NOMO-1 treated with dmso at 0.1 percent for 144 hours (cell line): ENCODE data around the gene MPHOSPH10.
"Not testable (repeated sequence)": the region's sequence is repeated elsewhere in the genome, so short reads cannot be mapped to it uniquely, and the experiment has no call there.

Experiments
- DNase-seq: peaks from one replicate; lab custom pipeline; 2025; ENCODE audit not compliant: unreplicated experiment; lab: John Stamatoyannopoulos, UW

Gene MPHOSPH10

DNA sequence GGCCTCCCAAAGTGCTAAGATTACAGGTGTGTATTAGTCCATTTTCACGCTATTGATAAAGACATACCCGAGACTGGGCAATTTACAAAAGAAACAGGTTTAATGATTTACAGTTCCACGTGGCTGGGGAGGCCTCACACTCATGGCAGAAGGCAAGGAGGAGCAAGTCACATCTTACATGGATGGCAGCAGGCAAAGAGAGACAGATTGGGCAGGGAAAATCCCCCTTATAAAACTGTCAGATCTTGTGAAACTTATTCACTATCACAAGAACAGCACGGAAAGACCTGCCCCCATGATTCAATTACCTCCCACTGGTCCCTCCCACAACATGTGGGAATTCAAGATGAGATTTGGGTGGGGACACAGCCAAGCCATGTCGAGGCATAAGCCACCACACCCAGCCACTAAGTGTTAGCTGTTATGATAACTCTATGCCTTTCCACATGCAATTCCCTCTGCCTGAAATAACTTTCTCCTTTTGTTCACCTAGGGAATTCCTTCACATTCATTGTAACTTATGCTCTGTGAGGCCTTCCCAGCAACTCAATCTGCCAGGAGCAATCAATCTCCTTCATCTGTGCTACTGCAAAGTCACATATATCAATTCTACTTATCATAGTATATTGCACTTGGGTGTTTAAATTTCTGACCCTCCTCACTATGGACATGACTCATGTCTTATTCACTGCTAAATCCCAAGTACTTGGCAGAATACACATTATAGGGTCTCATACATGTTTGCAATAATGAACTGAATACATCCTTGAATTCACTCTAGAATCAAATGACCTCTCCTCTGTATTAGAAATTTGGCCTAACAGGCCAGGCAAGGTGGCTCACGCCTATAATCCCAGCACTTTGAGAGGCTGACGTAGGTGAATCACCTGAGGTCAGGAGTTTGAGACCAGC lies 7.8 kb upstream of the MPHOSPH10 start:
- no peak for DNase-seq

DNA sequence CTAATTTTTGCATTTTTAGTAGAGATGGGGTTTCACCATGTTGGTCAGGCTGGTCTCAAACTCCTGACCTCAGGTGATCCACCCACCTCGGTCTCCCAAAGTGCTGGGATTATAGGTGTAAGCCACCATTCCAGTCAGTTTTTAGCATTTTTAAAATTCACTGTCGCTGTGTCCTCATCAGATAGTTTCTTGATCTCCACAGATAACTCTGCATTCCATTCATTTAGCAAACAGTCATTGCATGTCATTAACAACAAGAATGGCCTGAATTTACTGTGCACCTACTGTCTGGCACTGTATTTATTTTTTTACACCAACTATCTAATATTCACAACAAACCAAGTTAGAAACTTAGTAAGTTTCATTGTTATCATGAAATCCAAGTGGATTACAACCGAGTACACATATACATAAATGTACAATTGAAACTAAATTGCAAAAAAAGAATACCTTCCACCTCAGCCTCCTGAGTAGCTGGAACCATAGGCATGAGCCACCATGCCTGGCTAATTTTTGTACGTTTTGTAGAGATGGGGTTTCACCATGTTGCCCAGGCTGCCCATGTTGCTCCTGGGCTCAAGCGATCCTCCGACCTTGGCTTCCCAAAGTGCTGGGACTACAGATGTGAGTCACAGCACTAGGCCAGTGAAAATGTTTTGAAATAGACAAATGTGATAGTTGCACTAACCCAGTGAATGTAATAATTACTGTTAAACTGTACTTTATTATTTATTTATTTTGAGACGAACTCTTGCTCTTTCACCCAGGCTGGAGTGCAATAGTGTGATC lies 4.7 kb upstream of the MPHOSPH10 start:
- no peak for DNase-seq

DNA sequence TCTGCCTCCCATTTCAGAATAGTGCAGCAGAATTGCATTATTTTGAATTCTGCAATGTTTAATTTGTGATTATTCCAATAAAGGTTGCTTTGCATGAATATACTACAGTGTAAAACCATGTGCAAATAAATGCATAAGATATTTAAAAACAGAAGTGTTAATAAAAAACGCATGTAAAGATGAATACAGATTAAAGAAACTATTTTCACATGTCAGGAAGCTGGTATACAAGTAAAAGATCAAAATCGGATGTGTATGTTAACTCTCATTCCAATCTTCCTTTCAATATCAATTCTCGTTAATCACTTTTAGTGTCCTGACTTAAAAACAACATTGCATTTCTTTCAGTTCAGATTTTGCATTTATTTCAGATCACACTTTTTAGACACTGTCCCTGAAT lies 3.5 kb upstream of the MPHOSPH10 start:
- DNase-seq = no peak

DNA sequence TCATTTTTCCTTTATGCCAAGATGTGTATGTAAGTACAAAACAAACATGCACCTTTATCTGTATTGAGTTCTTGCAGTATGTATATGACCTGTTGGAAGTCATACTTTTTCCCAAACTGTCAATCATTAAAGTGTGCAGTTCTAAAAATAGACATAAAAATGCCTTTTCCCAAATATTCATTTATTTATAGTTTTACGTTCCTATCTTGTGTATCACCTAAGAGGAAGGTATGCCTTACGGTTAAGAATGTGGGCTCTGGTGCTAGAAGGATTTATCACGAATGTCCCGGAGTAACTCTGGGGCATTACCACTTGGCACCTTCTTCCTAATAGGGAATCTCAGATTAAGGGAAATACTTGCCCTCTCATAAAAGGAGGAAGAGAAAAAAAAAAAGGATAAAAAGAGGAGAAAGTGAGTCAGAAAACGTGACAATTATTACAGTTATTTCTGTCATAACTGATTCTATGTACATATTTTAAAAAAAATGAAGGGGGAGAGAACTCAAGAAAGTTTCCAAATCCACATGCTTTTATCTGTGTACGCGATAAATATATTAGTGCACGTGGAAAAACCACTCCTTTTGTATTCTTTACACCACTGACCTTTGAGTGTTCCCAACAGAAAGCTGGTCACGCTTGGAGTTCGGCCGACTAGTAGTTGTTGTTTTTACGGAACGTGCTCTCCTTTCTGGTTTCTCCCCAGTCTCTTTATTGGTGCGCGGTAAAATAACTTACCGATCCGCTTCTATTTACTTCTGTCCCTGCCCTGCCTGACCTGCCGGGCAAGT lies 1.1 kb upstream of the MPHOSPH10 start:
- DNase-seq = no peak

DNA sequence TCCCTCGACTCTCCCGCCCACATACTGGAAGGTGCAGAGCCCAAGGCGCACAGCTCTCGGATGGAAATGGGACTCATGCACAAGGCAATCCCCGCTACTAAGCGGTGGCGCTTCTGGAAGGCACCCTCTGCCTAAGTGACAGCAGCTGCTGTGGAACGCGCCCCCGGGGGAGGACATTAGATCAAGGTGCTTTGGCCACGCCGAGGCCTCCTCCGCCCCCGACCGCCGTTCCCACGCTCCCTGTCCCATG lies 607 bp upstream of the MPHOSPH10 start:
- DNase-seq = peak; percentile 46

DNA sequence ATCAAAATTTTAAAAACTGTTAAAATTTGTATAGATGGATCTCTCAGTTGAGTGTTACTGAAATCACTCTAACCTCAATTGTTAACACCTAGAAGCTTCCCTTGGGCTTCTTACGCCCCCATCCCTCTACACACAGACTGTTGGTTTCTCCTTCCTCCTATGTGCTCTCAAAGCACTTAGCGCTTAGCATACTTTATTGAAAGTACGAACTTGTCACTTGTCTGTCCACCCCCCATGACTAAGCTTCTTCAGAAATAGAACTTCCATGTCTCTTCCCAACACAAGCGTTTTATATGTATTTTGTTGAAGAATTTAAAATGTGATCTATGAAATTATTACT lies 441 bp downstream of the MPHOSPH10 start:
- DNase-seq = peak; percentile 25

DNA sequence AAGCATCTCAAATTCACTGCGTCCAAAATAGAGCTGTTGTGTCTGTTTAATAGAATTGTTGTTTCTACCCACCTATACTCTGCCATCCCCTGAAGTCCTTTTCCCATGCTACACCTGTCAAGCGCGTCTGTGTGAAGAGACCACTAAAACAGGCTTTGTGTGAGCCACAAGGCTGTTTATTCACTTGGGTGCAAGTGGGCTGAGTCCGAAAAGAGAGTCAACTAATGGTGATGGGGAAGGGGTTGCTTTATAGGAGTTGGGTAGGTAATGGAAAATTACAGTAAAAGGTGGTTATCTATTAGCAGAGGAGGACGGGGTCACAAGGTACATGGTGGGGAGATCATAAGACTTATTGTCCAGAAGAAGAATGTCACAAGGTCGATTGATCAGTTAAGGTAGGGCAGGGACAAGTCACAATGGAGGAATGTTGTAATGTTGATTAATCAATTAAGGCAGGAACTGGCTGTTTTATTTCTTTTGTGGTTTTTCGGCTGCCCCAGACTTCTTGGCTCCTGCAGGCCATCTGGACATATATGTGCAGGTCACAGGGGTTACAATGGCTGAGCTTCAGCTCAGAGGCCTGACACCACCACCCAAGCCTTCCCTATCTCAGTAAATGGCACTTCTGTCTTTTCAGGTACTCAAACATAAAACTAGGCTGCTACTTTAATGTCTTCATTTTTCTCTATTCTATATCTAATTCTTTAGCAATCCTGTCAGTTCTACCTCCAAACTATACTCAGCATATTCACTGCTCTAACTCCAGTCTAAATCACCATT lies 1.1 kb downstream of the MPHOSPH10 start:
- DNase-seq = not testable (repeated sequence)

DNA sequence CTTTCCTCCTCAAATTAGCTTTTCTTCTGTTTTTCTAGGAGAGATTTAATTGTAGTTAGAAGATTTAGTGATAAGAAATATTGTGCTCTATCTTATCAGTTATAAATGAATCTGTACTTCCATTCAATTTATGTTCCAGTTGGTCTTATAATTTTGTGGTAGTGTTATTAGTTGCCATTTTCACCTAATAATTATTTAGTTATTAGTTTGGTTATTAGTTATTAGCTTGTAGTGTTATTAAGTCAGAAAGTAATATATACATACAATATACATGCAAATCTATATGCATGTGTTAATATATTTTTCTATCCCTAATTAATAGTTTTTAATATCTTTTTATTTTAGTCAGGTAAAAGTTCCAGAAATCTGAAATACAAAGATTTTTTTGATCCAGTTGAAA lies 3.2 kb downstream of the MPHOSPH10 start:
- DNase-seq = no peak

DNA sequence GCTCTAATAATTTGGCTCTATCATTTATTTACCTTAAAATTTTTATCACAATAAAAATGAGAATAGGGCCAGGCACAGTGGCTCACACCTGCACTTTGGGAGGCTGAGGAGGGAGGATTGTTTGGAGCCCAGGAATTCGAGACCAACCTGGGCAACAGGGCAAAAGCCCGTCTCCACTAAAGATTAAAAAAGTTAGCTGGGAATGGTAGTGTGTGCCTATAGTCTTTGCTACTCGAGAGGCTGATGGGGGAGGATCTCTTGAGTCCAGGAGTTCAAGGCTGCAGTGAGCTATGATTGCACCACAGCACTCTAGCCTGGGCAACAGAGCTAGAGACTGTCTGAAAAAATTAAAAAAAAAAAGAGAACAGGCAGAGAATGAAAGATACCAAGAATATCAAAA lies 5.7 kb downstream of the MPHOSPH10 start:
- no peak for DNase-seq

DNA sequence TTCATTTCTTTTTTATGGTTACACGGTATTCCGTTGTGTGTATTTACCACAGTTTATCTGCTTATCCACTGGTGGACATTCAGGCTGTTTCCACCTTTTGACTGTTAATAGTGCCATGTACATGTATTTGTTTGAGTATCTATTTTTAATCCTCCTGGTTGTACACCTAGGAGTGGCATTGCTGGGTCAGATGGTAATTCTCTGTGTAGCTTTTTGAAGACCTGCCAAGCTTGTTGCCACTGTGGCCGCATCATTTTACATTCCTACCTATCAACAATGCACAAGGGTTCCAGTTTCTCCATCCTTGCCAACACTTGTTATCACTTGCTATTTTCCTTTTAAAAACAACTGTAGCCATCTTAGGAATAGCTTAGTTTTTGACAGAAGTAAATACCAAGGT lies 13.3 kb downstream of the MPHOSPH10 start:
- DNase-seq = no peak

DNA sequence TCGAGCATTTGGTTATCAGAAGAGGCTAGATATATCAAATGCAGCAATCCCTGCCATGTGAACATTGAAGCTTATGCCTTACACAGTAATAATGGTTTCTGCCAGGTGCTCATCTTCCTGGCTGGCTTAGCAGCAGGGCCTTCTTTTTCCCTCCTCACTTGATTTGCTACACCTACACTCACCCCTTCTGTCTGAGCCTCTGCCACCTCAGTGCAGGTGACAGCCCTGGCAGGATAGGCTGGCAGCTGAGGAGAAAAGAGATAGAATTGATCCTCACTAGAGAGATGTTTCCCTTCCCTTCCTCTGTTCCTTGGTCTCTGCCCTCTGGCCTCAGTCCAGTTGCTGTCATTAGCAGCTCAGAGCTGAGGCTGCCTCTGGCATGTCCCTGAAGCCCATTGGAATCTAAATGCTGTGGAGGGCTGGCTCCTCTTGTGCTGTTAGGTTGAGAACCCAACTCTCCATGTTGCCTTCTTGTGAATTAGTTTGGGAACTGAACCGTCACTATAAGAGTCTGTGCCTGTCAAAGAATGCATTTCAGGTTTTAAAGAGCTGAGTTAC lies 18.2 kb downstream of the MPHOSPH10 start:
- no peak for DNase-seq

DNA sequence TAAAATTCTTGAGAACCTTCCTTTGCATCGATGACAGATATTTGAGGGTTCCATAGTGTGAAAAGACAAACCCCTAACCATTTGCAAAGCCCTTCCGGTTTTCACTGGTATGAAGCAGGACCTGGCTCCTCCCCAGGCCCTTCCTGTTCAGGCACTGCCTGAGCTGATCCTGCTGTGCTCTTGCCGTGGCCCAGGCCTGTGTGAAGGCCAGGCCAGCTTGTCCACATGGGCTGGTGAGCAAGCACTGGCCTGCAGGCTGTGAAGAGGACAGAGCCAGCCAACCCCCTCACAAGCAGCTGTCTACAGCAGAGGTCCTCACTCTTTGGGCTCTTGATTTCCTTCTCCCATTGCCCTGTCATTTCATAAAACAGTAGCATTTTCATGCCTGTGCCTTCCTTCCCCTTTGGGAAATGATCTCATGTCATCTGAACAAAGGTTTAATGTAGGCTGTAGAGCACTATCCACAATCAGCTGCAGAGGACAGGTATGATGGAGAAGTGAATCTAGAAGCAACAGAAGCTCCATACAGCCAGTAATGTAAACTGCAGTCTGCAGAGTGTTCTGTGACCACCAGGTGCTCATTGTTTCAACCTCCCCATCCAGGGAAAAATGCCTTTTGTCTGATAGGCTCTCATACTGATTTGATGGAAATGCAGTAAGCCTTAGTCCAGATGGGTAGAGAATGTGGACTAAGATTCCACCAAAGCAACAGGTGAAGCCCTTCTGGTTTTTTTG lies 19.8 kb downstream of the MPHOSPH10 start:
- no peak for DNase-seq

DNA sequence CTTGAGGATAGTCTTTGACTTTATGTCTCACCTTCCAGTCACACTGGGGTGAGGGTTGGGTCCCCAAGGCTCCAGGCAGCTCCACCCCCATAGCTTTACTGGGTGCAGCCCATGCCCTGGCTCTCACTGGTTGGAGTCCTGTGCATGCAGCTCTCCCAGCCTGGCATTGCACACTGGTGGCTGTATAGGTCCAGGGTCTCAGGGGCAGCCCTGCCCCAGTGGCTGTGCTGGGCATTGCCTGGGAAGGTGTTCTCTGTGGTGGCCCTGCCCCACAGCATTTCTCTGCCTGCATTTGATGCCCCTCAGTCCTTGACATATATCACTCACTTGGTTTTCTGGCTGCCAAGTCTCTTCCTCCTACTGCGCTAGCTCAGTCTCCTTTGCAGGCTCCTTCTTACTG lies 21.2 kb downstream of the MPHOSPH10 start:
- no peak for DNase-seq

DNA sequence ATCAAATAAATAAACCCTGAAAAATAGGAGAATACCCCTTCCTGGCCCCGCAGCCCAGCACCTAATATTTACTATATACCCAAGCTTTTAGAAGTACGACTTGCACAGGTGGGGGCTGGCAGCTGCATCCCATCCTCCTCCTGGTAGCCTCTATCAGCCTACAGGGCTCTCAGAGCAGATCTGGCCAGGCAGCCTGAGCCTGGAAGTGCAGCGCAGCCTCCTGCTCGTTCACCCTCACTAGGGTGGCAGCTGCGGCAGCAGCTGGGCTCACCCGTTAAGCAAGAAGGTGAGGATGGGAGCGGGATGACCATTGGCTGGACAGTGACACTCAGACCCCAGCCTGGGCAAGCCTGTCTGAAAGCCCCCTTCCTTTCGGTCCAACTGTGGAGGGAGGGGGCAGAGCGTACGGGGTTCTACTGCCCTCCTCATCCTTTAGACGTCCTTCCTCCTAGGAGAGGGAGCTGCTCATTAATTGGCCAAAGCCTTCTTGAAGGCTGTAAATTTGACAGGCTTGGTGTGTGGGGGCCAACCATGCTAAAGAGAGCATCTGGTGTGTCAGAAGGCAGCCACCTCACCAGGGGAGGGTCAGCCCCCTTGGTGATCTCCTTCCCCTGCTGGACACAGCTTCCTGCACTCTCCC lies 23.3 kb downstream of the MPHOSPH10 start:
- no peak for DNase-seq

DNA sequence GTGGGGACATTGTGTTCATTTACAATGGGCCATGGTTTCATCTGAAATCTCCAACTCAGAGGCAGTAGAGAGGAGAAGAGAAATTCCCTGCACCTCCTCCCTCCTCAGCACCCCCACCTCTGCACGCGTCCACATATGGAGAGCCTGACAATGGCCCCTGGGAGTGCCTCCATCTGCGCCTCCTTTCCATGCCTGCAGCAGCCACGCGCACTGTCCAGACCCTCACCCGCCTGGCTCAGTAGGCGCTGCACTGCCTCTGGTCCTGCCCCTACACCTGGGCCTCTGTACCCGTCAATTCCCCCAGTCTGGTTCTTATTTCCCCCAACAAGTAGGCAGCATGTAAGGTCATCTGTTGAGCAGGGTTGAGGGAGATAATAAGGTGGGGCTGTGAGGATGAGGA lies 23.8 kb downstream of the MPHOSPH10 start:
- DNase-seq = no peak

DNA sequence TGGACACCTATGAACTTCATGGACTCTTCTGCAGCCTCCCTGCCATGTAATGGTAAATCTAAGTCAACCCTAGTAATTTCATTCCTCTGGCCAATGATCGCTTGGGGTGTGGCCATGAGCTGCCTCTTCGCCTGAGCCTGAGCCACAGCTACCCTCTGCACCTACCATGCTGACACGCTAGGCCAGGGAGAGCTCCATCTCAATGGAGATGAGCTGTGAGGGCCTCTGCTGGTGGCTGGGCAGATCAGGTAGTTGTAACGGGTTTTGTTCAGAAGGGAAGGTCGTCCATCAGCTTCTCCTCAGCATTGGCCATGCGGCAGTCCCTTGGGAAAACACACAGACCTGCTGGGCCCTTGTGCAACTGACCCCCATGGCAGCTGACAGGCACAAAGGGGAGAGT lies 24.4 kb downstream of the MPHOSPH10 start:
- DNase-seq = peak; percentile 17

DNA sequence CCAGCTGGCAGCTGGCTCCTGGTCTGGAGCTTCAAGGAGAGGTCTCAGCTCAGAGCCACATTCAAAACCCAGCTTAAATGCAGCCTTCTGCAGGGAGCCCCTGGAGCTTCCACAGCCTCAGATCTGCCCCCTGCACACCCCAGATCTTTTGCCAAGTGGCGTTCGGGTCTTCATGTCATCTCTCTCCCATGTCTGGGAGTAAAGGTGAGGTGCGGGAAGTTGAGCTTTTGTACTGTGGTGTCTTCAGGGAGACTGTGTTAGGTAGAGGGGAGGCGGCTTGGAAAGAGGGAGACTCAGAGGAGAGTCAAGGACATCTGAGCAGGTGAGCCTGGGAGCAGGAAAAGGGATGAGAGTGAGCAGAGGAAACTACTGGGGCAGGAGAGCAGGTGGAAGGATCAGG lies 25.4 kb downstream of the MPHOSPH10 start:
- no peak for DNase-seq

DNA sequence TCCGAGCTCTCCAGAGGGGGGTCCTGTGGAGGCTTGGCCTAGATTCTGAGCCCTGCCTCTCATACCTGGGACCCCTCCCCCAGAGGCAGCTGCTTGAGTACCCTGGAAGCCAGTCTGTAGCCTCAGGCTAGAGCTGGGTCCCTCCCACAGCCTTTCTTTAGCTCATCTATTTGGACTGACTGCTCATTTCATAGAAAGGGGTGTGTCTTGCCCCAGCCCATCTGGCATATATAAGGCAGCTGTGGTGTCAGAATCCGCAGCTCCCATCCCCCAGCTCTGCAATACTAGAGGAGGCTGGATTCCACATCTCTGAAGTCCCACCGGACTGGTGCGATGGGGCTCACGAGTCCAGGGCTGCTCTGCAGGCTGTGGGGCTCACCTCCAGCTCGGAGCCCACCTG lies 26.1 kb downstream of the MPHOSPH10 start:
- no peak for DNase-seq

DNA sequence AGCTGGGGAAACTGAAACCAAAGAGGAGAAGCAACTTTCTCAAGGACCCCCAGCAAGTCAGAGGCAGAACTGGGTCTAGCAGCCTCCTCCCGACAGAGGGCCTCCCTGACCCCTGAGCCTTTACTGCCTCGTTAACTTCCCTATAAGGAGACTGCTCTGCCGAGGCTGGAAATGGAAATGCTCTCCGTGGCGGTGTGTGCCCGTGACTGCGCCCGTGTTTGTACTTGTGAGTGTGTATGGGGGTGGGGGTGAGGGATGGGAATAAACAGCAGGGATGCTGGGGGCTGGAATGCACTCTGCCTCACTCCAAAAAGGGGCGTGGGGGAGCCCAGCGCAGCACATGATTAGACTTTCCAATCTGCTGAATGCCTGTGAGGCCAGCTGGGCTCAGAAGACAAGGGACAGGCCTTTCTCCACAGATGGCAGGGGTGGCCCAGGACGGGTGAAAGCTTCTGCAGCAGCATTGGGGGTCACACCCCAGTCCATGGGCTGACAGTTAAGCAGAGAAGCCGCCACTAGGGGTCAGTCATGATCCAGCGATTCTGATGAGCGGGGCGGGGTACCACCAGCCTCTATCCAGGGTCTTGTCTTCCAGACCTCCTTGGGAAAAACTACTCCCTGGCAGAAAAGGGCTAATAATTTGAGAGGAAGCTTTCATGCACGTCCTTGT lies 26.8 kb downstream of the MPHOSPH10 start:
- DNase-seq = peak; percentile 4
